ENCODE data around the gene CREBZF.
A peak's percentile ranks its signal among the peaks of the same experiment; 100 is the strongest.

CREBZF gene, protein sequence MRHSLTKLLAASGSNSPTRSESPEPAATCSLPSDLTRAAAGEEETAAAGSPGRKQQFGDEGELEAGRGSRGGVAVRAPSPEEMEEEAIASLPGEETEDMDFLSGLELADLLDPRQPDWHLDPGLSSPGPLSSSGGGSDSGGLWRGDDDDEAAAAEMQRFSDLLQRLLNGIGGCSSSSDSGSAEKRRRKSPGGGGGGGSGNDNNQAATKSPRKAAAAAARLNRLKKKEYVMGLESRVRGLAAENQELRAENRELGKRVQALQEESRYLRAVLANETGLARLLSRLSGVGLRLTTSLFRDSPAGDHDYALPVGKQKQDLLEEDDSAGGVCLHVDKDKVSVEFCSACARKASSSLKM

DNA sequence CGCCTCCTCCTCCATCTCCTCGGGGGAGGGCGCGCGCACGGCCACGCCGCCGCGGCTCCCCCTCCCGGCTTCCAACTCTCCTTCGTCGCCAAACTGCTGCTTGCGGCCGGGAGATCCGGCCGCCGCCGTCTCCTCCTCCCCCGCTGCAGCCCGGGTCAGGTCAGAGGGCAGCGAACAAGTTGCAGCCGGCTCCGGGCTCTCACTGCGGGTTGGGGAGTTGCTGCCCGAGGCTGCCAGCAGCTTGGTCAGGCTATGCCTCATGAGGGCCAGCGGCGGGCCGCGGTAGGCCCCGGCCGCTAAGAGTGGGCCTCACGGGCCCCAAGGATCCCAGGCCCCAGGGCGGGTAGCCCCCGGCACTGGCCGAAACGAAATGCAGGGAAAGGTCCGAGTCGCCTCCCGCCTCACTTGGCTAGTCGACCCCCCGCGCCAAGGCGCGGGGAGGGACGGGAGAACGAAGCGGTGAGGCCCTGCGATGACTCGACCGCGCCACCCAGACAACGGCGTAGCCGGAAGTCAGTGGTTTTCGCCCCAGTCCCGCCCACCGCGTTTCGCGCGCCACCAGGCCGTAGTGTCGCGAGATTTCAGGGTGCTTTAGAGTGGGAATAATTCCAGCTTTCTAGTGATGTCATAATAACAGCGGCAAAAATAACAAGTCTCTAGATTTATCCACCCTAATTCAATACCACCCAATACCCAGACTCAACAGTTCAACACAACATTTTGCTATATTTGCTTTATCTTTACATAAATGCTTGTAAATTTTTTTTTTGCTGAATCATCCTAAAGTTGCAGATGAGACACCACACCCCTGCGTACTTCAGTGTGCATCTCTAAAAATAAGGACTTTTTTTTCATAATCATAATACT, at the start of gene CREBZF:
Gene CREBZF, minus strand, starts transcription at position 515 of the 867 bp plus-strand sequence. Its CDS starts 254 bp downstream, at position 261.
- DNase-seq, result peak; percentile 93 to 99

- DNase-seq, result no peak
Observed at GRCh38 chr11:85712953-85713352, 48.0 kb upstream of the CREBZF start.

DNA sequence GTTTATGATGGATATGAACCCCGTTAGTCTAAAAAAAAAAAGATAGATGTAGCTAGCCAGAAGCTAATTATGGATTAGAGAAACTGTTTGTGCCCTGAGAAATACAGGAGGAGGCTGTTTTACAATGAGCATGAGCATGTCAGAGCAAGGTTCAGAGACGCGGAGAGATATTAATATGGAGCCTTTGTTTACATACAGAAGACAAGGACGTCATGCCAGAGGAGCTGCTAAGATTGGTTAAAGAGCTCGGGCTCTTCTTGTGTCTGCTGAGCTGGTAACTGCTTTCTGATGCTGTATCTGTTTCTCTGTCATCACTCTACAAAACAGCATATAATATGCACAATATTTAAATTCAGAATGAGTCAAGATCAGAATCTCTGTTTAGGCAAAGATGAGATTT, 46.0 kb upstream of the CREBZF start:
- DNase-seq, result no peak

DNA sequence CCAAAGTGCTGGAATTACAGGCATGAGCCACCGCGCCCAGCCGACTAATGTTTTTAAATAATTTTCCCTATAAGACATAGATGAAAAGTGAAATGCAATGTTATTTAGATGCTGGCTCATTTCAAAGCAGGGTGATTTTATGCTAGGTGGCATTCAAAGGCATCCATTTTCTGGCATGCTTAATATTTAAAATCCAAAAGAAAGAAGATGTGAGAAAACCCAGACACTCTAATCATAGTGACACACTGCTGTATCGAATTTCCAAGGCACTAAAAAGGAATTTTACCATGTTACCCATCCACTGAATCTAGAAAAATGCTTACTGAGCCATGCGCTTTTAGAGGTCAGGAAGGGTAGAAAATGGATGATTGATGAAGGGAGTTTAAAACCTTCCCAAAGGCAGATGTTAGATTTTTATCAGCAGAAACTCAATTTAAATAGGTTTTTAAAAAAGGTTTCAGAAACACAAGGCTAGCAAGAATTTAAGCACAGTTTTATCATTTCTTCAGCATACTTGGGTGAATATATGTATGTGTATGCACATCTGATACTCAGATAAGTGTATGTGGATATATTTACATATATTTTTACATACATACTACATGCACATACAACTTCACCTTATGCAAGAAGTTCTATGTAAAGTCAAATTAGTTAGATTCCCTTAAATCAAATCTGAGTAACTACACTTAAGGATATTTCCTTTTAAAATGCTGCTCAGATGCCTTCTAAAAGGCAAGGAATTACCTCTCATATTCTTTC, 45.2 kb upstream of the CREBZF start:
- DNase-seq, result no peak

DNA sequence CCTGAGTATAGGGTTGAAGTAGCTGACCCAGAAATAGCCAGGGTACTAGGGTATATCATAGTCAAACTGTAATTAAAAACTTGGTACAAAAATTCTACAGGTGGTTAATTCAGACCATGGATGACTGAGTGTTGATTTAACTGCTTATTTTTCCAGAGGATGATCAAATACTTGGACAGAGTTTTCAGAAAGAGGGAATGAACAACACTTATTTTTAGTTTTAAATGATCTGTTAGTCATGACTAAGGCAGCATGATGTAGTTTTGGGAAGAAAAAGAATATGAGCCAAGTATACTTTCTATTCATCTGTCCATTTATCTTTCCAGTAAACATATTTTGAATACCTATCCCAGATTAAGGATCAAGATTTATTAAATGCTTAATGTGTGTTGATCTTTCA, 40.9 kb upstream of the CREBZF start:
- no peak for DNase-seq

- DNase-seq, result no peak
Observed at GRCh38 chr11:85704967-85705366, 40.0 kb upstream of the CREBZF start.

DNA sequence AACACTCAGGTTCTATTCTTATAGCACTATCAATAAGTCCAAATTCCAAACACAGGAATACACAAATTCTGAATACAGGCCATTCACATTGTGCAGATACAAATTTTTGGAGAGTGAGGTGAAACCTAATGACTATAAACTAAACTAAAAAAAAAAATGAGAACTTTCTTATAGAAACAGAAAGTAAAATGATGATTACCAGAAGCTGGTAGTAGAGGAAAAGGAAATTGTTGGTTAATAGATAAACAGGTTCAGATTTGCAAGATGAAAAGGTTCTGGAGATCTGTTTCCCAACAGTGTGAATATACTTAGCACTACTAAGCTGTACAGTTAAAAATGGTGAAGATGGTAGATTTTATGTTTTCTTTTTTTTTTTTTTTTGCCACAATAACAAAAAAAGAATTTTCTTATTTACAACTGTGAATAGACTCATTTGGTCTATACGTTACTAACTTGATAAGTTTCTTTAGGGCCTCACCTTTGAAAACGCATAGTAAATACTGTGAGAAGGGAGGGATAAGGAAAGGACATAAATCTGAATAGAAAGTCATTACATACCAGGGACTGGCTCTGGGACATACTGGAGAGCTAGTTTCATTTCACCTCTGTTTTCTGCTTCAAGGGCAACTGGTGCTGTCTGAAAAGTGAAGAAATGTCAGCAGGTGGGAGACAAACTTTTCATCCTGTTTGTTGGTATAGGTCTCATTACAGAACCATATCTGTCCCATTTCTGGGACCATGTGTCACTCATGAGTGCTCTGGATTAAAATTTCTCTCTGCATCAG, 35.2 kb upstream of the CREBZF start:
- no peak for DNase-seq

DNA sequence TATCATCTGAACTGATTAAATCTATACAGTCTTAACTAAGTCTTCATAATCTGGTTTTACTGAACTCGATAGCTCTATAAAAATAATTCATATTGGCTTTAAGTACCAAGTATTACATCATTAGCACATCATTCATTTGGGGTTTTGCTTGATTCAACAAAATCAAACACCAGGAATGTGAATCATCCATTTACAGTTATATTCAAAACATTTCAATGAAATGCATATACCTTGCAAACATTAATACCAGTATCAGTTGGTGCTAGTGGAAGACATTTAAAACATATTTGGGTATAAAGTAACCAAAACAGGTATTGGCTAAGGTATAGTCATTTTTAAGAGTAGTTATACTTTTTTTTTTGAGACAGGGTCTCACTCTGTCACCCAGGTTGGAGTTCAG, 33.3 kb upstream of the CREBZF start:
- no peak for DNase-seq

DNA sequence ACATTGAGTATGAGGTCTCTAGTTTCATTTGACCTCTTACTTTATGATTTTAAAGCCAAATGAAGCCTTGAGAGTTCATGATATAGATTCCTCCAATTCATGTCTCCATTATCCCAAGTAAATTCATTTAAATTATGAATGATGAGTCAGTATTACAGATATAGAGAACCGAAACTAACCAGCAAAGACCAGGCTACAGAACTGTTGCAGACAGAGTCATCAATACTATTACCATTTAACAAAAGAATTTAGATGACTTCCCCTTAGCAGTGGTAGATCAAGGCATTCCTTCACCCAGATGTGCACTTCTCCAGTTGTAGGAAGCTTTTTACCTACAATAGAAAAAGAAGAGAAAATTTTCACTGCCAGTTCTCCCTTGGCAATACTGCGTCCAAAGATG, 32.8 kb upstream of the CREBZF start:
- no peak for DNase-seq

DNA sequence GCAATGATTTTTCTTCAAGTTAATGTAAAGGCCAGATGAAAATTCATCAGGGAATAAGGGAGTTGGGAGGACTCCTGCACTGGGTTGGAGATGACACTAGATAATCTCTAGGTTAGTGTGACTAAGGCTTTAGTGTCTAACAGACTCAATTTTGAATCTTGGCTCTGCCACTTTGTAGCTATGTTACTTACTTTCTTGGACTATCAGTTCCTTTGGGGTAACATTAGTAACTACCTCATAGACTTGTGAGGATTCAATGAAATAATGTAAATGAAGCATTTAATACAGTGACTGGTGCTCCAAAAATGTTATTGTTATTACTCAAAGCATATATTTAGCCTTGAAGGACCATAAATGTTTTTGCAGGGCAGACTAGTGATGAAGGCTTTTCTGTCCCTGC, 30.6 kb upstream of the CREBZF start:
- DNase-seq, result no peak

GRCh38 chr11:85694385-85694980, 29.6 kb upstream of the CREBZF start:
- peak in 1 of 2 experiments; percentile 58 for DNase-seq

DNA sequence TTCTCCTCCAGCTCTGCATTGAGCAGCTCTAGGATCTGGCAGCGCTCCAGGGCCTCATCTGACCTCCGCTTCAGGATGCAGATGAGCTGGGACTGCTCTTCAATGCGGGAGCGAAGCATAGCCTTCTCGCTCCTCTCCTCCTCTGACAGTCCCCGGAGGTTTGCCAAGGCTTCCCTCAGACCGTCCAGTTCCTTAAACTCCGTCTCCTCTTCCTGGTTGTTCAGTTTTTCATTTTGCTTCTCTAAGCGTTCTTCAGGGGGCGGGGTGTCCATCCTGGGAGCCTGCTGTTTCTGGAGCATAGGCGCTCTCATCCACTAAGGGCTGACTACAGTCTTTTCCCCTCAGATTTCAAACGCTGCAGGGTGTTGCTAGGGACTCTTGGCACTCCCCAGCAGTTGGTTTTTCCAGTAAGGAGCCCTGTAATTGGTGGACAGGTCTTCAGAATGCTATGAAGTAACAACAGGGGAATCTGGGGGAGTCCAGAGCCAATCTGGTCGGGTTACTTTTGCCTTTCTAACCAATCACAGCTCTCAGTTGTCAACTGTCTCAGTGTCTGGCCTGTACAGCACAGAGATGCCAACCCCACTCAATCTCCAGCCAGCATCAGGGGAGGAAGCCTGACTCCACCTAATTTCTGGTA, 21.0 kb upstream of the CREBZF start, which contains the start of gene CCDC89:
Gene CCDC89, minus strand, starts transcription at position 376 of the 640 bp plus-strand sequence. Its CDS starts 65 bp downstream, at position 311.
- DNase-seq, result peak; percentile 20 to 26

DNA sequence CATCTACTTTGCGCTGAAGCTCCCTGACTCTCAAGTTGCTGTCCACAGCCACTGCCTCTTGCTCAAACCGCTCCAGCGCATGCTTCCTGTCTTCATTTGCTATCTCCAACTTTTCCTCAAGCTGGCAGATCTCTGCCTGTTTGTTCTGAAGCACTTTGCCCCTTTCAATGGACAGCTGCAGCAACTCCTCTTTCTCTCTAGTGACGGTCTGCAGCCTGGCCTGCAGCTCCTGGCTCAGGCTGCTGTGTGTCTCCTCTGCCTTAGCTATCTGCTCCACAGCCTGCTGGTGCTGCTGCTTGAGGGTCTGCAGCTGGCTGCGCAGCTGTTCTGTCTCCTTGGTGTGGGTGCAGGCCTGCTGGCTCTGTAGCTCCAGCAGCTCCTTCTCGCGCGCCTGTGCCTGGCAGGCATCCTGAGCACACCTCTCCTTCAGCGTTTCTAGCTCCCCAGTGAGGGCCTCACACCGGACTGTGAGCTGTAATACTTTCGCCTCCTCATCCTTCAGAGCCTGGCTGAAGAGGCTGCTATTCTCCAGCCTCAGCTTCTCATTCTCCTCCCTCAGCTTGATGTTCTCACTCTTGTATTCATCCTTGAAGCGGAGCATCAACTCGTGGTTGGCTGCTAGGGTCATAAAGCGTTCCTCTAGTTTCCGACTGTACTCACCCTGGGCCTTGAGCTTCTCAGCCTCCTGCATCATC, 20.3 kb upstream of the CREBZF start:
- no peak for DNase-seq

- DNase-seq, result no peak
Observed at GRCh38 chr11:85682330-85683305, 17.7 kb upstream of the CREBZF start.

DNA sequence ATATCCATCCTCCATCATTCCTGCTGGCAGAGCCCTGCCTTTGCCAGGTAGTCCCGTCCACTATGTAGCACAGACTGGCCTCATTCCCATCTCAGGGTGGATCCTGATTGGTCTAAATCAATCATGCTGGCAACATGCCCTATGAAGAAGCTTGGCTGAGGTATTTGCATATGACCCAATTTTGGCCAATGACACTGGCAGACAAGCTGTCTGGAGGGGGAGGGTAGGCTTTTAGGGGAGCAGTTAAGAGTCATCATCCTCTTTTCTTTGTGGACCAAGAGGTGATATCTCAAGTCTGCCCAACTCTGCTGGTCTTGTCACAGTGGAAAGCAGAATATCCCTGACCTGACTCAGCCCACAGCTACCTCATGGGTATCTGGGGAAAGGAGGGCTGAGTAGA, 16.0 kb upstream of the CREBZF start:
- DNase-seq, result no peak

DNA sequence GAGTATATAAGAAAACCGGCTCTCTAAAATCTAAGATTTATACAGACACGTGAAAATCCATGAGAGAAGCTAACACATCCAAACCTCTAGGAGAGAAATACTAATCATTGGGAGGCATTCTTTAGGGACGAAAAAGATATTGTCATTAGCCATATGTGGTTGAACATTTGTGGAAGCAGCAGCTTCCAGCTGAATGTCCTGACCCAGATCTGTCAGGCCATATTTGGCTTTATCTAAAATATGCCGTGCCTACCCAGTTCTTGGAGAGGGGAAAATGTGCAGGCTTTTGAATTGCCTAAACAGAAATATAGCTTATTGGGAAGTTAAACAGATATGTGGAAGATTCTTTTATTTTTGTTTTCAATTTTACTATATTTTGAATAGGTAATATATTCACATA, 14.6 kb upstream of the CREBZF start:
- DNase-seq, result no peak

GRCh38 chr11:85673393-85673792, 8.5 kb upstream of the CREBZF start:
- DNase-seq, result no peak

DNA sequence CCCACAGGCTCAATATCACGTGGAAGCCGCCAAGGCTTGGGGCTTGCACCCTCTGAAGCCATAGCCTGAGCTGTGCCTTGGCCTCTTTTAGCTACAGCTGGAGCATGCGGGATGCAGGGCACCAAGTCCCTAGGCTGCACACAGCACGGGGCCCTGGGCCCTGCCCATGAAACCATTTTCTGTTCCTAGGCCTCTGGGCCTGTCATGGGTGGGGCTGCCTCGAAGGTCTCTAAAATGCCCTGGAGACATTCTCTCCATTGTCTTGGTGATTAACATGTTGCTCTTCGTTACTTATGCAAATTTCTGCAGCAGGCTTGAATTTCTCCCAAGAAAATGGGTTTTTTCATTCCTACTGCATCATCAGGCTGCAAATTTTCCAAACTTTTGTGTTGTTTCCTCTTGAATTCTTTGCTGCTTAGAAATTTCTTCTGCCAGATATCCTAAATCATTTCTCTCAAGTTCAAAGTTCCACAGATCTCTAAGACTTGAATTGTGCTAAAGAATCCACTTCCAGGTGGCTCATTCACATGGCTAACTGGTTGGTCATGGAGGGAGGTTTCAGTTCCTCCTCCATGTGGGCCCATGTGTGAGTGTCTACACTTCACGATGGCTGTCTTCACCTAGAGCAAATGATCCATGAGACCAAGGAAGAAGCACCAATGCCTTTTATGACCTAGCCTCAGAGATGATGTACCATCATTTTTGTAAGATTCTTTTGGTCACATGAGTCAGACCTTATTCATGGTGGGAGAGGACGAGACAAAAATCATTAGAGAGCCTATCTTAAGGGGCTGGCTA, 7.4 kb upstream of the CREBZF start:
- DNase-seq, result no peak
